ENCODE measurements around the gene ATP8A2. TPM values are rescaled to one million over a fixed set of nuclear protein-coding genes. Genes with fewer than 3 reads are reported as not detected.

ATP8A2 gene
- total RNA-seq, 2 experiments from 2014 or later, result 0.22 to 0.24 TPM

GRCh38 chr13:25847635-25848626 lies 476.2 kb downstream of the ATP8A2 start:
- Mint-ChIP-seq H3K27ac (peak overlapping the region; percentile 22), H3K4me3 (no peak overlapping the region), H3K4me1 (ENCODE audit: low read depth) (peaks cover 35% of the 10 kb centered on the region), H3K27me3 (ENCODE audit: low read depth) (no peaks in the 10 kb centered on the region), H3K9me3 (no peaks in the 10 kb centered on the region), H3K36me3 (ENCODE audit: low read depth) (no peaks in the 10 kb centered on the region)
- DNase-seq, result no peak
- CTCF ChIA-PET, result no interaction called here
- intact Hi-C loops (cut with micrococcal nuclease), result loop anchor here (1.0 to 5.0 kb wide), 8 partner anchors 23 to 204 kb away; partner anchors contain the start of gene SHISA2

GRCh38 chr13:25848812-25849745 lies 477.3 kb downstream of the ATP8A2 start:
- Mint-ChIP-seq H3K27me3 (ENCODE audit: low read depth) (no peaks in the 10 kb centered on the region), H3K4me3 (no peak overlapping the region), H3K4me1 (ENCODE audit: low read depth) (peaks cover 35% of the 10 kb centered on the region), H3K9me3 (no peaks in the 10 kb centered on the region), H3K27ac (no peak overlapping the region), H3K36me3 (ENCODE audit: low read depth) (no peaks in the 10 kb centered on the region)
- no peak for DNase-seq
- intact Hi-C loops (cut with micrococcal nuclease), result loop anchor here (5.0 kb wide), 1 partner anchor 203 kb away; the partner anchor contains the start of gene SHISA2
- CTCF ChIA-PET, result interaction anchor here (1.1 kb wide), 1 partner anchor 213 kb away, joined by 3 read pairs; no protein-coding TSS in a partner anchor

DNA sequence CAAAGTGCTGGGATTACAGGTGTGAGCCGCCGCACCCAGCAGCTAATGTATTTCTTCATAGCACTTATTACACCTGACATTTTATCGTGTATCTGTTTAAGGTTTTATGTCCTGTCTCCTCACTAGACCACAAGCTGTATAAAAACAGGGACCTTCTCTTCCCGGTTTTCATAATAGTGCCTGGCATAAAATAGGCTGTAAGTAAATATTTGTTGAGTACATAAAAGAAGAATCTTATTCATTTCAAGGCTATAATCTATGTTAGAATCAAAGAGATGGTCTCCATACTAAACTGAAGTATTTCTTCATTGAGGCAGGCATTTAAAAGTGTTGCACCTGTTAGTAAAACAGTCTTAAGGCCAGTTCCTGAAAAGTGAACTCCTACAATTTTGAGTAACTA lies 486.1 kb downstream of the ATP8A2 start:
- H3K4me1 Mint-ChIP-seq (ENCODE audit: low read depth), result no peaks in the 10 kb centered on the region
- H3K9me3 Mint-ChIP-seq, result no peaks in the 10 kb centered on the region
- no peak for DNase-seq
- intact Hi-C loops (cut with micrococcal nuclease), result no loop called here
- no peaks in the 10 kb centered on the region for H3K27me3 Mint-ChIP-seq (ENCODE audit: low read depth)
- no peak overlapping the region for H3K27ac Mint-ChIP-seq
- CTCF ChIA-PET, result no interaction called here
- no peaks in the 10 kb centered on the region for H3K36me3 Mint-ChIP-seq (ENCODE audit: low read depth)
- no peak overlapping the region for H3K4me3 Mint-ChIP-seq

GRCh38 chr13:25859528-25859927 lies 487.8 kb downstream of the ATP8A2 start:
- CTCF ChIA-PET, result interaction anchor here (1.2 kb wide), 1 partner anchor 10 kb away, joined by 3 read pairs; no protein-coding TSS in a partner anchor
- no peak overlapping the region for H3K4me3 Mint-ChIP-seq
- intact Hi-C loops (cut with micrococcal nuclease), result no loop called here
- no peaks in the 10 kb centered on the region for H3K9me3 Mint-ChIP-seq
- H3K27me3 Mint-ChIP-seq (ENCODE audit: low read depth), result no peaks in the 10 kb centered on the region
- DNase-seq, result no peak
- H3K27ac Mint-ChIP-seq, result no peak overlapping the region
- H3K36me3 Mint-ChIP-seq (ENCODE audit: low read depth), result no peaks in the 10 kb centered on the region
- no peaks in the 10 kb centered on the region for H3K4me1 Mint-ChIP-seq (ENCODE audit: low read depth)

GRCh38 chr13:25860265-25860664 lies 488.5 kb downstream of the ATP8A2 start:
- no peaks in the 10 kb centered on the region for H3K9me3 Mint-ChIP-seq
- DNase-seq, result no peak
- H3K27me3 Mint-ChIP-seq (ENCODE audit: low read depth), result no peaks in the 10 kb centered on the region
- intact Hi-C loops (cut with micrococcal nuclease), result no loop called here
- no peak overlapping the region for H3K4me3 Mint-ChIP-seq
- CTCF ChIA-PET, result interaction anchor here (1.2 kb wide), 1 partner anchor 9 kb away, joined by 3 read pairs; no protein-coding TSS in a partner anchor
- no peaks in the 10 kb centered on the region for H3K36me3 Mint-ChIP-seq (ENCODE audit: low read depth)
- H3K27ac Mint-ChIP-seq, result no peak overlapping the region
- H3K4me1 Mint-ChIP-seq (ENCODE audit: low read depth), result no peaks in the 10 kb centered on the region

DNA sequence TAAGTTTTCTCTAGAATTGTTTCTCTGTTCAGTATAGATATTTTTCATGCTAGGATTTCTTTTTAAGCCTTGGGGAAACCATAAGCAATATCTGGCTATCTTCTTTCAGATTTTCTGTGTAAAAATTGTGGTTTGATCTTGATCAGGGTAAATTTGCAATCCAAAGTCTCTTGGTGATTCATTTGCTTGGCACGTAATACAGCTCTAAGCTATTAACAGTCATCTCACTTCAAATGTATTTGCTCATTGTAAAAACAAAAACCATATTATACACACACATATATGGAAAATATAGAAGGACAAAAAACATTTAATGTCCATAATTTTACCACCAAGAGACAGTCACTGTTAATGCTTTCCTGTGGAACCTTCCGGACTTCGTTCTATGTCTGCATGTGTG lies 489.1 kb downstream of the ATP8A2 start:
- no peak overlapping the region for H3K27ac Mint-ChIP-seq
- H3K27me3 Mint-ChIP-seq (ENCODE audit: low read depth), result no peaks in the 10 kb centered on the region
- CTCF ChIA-PET, result interaction anchor here (1.2 kb wide), 1 partner anchor 8 kb away, joined by 3 read pairs; no protein-coding TSS in a partner anchor
- DNase-seq, result no peak
- H3K4me1 Mint-ChIP-seq (ENCODE audit: low read depth), result no peaks in the 10 kb centered on the region
- no peaks in the 10 kb centered on the region for H3K36me3 Mint-ChIP-seq (ENCODE audit: low read depth)
- intact Hi-C loops (cut with micrococcal nuclease), result no loop called here
- H3K9me3 Mint-ChIP-seq, result no peaks in the 10 kb centered on the region
- no peak overlapping the region for H3K4me3 Mint-ChIP-seq

GRCh38 chr13:25862156-25862555 lies 490.4 kb downstream of the ATP8A2 start:
- no peaks in the 10 kb centered on the region for H3K9me3 Mint-ChIP-seq
- CTCF ChIA-PET, result no interaction called here

DNA sequence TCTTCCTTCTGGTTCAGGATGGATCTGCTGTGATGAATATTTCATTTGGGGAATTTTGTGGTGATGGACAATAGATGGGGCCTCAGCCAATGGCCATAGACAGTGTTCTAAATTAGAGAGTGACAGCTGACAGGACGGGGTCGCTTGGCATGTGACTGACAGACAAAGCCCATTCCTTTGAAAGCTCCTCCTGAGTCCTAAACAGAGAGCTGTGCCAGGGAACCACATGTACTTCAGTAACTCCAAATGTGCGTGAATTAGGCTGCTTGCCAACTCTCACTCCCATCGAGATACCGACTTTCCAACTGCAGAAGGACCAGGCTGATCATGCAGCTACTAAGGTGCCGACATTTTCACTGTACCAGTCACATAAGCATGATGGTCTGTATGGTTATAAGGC lies 492.3 kb downstream of the ATP8A2 start:
- no peaks in the 10 kb centered on the region for H3K4me1 Mint-ChIP-seq (ENCODE audit: low read depth)

More at GRCh38 chr13:25862156-25862555, 490.4 kb downstream of the ATP8A2 start:
- intact Hi-C loops (cut with micrococcal nuclease), result no loop called here
- no peak for DNase-seq
- Mint-ChIP-seq H3K27me3 (ENCODE audit: low read depth) (no peaks in the 10 kb centered on the region), H3K27ac (no peak overlapping the region), H3K4me1 (ENCODE audit: low read depth) (no peaks in the 10 kb centered on the region), H3K36me3 (ENCODE audit: low read depth) (no peaks in the 10 kb centered on the region), H3K4me3 (no peak overlapping the region)

GRCh38 chr13:25864936-25865335 lies 493.2 kb downstream of the ATP8A2 start:
- intact Hi-C loops (cut with micrococcal nuclease), result no loop called here
- H3K9me3 Mint-ChIP-seq, result no peaks in the 10 kb centered on the region
- H3K27me3 Mint-ChIP-seq (ENCODE audit: low read depth), result no peaks in the 10 kb centered on the region
- CTCF ChIA-PET, result no interaction called here
- DNase-seq, result no peak
- H3K36me3 Mint-ChIP-seq (ENCODE audit: low read depth), result no peaks in the 10 kb centered on the region
- H3K27ac Mint-ChIP-seq, result no peak overlapping the region
- no peak overlapping the region for H3K4me3 Mint-ChIP-seq
- no peaks in the 10 kb centered on the region for H3K4me1 Mint-ChIP-seq (ENCODE audit: low read depth)

More for the DNA sequence above, 492.3 kb downstream of the ATP8A2 start:
- no peaks in the 10 kb centered on the region for H3K9me3 Mint-ChIP-seq
- H3K4me3 Mint-ChIP-seq, result no peak overlapping the region
- CTCF ChIA-PET, result no interaction called here
- no peaks in the 10 kb centered on the region for H3K36me3 Mint-ChIP-seq (ENCODE audit: low read depth)
- no peak overlapping the region for H3K27ac Mint-ChIP-seq
- intact Hi-C loops (cut with micrococcal nuclease), result no loop called here
- no peaks in the 10 kb centered on the region for H3K27me3 Mint-ChIP-seq (ENCODE audit: low read depth)
- DNase-seq, result no peak

DNA sequence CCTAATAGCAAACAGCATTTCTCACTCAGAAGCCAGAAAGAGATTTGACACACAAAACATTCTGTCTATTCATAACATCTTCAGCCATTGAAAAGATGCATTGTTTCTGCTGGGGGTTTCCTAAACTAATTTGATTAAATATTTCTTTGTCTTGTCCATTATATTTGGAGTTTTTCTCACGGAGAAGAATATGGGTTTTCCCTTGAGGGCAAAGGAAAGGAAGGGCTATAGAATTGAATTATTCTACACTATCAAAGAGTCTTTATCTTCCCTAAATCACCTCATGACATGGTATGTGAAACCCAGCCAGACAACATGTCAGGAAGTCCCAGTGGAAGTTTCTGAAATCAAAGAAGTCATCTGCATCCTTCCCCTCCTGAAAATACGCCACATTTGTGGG lies 493.6 kb downstream of the ATP8A2 start:
- Mint-ChIP-seq H3K9me3 (no peaks in the 10 kb centered on the region), H3K27me3 (ENCODE audit: low read depth) (no peaks in the 10 kb centered on the region), H3K4me3 (no peak overlapping the region), H3K36me3 (ENCODE audit: low read depth) (no peaks in the 10 kb centered on the region), H3K4me1 (ENCODE audit: low read depth) (no peaks in the 10 kb centered on the region), H3K27ac (no peak overlapping the region)
- CTCF ChIA-PET, result no interaction called here
- intact Hi-C loops (cut with micrococcal nuclease), result no loop called here
- no peak for DNase-seq

- intact Hi-C loops (cut with micrococcal nuclease), result no loop called here
- no peaks in the 10 kb centered on the region for H3K9me3 Mint-ChIP-seq
- CTCF ChIA-PET, result interaction anchor here (1.0 kb wide), 1 partner anchor 14 kb away, joined by 3 read pairs; no protein-coding TSS in a partner anchor
Measured at GRCh38 chr13:25867038-25867437, 495.3 kb downstream of the ATP8A2 start.

DNA sequence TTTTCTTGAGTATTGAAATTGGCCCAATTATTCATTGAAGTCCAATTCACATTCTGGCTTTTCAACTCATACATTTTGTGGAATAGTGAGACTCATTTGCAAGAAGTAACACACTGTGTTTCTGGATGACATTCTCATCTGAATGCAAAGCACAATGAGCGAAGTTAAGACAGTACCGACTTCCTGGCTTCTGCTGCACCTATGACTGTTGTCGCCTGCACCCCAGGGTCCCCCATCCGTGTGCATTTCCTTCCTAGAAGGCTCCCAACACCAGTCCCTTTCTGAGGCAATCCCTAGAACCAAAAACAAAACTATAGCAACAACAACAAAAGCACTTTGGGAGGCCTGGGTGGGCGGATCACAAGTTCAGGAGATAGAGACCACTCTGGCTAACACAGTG lies 496.7 kb downstream of the ATP8A2 start:
- no peaks in the 10 kb centered on the region for H3K36me3 Mint-ChIP-seq (ENCODE audit: low read depth)
- no peak for DNase-seq
- intact Hi-C loops (cut with micrococcal nuclease), result no loop called here
- H3K27ac Mint-ChIP-seq, result no peak overlapping the region
- CTCF ChIA-PET, result interaction anchor here (0.6 to 1.4 kb wide), 2 partner anchors 18 to 115 kb away, joined by 3 to 4 read pairs; no protein-coding TSS in a partner anchor
- no peak overlapping the region for H3K4me3 Mint-ChIP-seq
- peaks cover 24% of the 10 kb centered on the region for H3K4me1 Mint-ChIP-seq (ENCODE audit: low read depth)
- H3K27me3 Mint-ChIP-seq (ENCODE audit: low read depth), result no peaks in the 10 kb centered on the region
- no peaks in the 10 kb centered on the region for H3K9me3 Mint-ChIP-seq

More at GRCh38 chr13:25867038-25867437, 495.3 kb downstream of the ATP8A2 start:
- Mint-ChIP-seq H3K27me3 (ENCODE audit: low read depth) (no peaks in the 10 kb centered on the region), H3K36me3 (ENCODE audit: low read depth) (no peaks in the 10 kb centered on the region), H3K27ac (no peak overlapping the region), H3K4me3 (no peak overlapping the region), H3K4me1 (ENCODE audit: low read depth) (peaks cover 12% of the 10 kb centered on the region)
- no peak for DNase-seq

Measured in activated naive CD4-positive, alpha-beta T cell treated with anti-CD3 and anti-CD28 coated beads for 36 hours (primary cell).